Gastrocnemius medialis (tissue), 4 donors: ENCODE data around the gene COL24A1. TPM values are rescaled to one million over a fixed set of nuclear protein-coding genes. Genes with fewer than 3 reads are reported as not detected.

Experiments used
- ATAC-seq, 2 donors: fragments of 150-250 bp; one replicate each; pipeline ENCODE4 v1.9.1; 2016
- DNase-seq, 2 donors: peaks; one replicate each; pipeline ENCODE4 v3.0.0-alpha.2; 2019
- H3K27ac ChIP-seq, 4 donors: fragments of 200-600 bp; sonication (generic); 1 replicate in 1 of 4; 2 replicates in 3 of 4; pipeline ENCODE4 v1.5.1; 2016 to 2018; ENCODE audit warnings: mild to moderate bottlenecking in 2 of 4, moderate library complexity in 1 of 4
- H3K27me3 ChIP-seq, 3 donors: fragments of 200-600 bp; sonication (generic) in 2 of 3; 1 replicate in 1 of 3; 2 replicates in 2 of 3; pipeline versions ENCODE4 v1.5.1 to v1.6.0; 2016 to 2019; ENCODE audit warnings: mild to moderate bottlenecking in 1 of 3, moderate library complexity in 1 of 3
- H3K36me3 ChIP-seq, 2 donors: fragments of 200-600 bp; sonication (generic) in 1 of 2; one replicate each; pipeline ENCODE4 v1.5.1; 2017 to 2018
- H3K4me1 ChIP-seq, 2 donors: fragments of 200-600 bp; sonication (generic) in 1 of 2; one replicate each; pipeline ENCODE4 v1.5.1; 2016 to 2017; ENCODE audit warnings: mild to moderate bottlenecking in 2 of 2
- H3K4me3 ChIP-seq, 4 donors: fragments of 200-600 bp; sonication (generic) in 3 of 4; 1 replicate in 1 of 4; 2 replicates in 3 of 4; pipeline ENCODE4 v1.5.1; 2016 to 2019; ENCODE audit warnings: mild to moderate bottlenecking in 2 of 4
- H3K9me3 ChIP-seq, 3 donors: fragments of 200-600 bp; sonication (generic) in 2 of 3; 1 replicate in 1 of 3; 2 replicates in 2 of 3; pipeline ENCODE4 v1.5.1; 2016 to 2019
- CTCF ChIP-seq, 5 experiments: fragments of 450-650 bp in 3 of 5; fragments of 200-600 bp in 2 of 5; sonication (generic) in 2 of 5; IDR thresholded peaks in 4 of 5; conservative IDR thresholded peaks in 1 of 5; 1 replicate in 4 of 5; 2 replicates in 1 of 5; pipeline ENCODE4 v1.5.1; 2016 to 2019; ENCODE audit warnings: antibody characterized with exemption in 5 of 5, mild to moderate bottlenecking in 3 of 5, moderate library complexity in 3 of 5
- POLR2A ChIP-seq, 2 donors: fragments of 450-650 bp; IDR thresholded peaks; one replicate each; pipeline ENCODE4 v1.6.1; 2017; ENCODE audit warnings: antibody characterized with exemption in 2 of 2, mild to moderate bottlenecking in 2 of 2, moderate library complexity in 2 of 2
- in situ Hi-C, 4 donors: fragments of 200-750 bp; cut with MboI; loops; one replicate each; pipeline versions ENCODE4 v1.15.0 to v1.8.0; 2017; ENCODE audit warnings: low sequenced_read_pairs in 4 of 4
- intact Hi-C: fragments of 100-400 bp; cut with DNase I; formaldehyde crosslinking; loops from one replicate; pipeline ENCODE4 v1.15.1; 2023; ENCODE audit warnings: low total_unique reads
- total RNA-seq, 4 donors: library from RNA; depleted of rRNA; stranded (reverse); fragments of >200 nt; gene quantifications; one replicate each; pipeline versions ENCODE4 v1.1.0 to v1.2.3, GENCODE V29; 2016

Gene COL24A1
- total RNA-seq, 4 donors from 2014 or later = 0.09 to 0.36 TPM; not detected in 2

- TF ChIP-seq POLR2A (IDR thresholded peaks at IDR 0.05) = no peak
- no peak for TF ChIP-seq CTCF (IDR thresholded peaks at IDR 0.05 in 4 of 5, conservative IDR thresholded peaks at IDR 0.05 in 1 of 5)
- Histone ChIP-seq H3K9me3 (no peaks in the 10 kb centered on the region), H3K4me3 (no peak overlapping the region), H3K36me3 (no peaks in the 10 kb centered on the region), H3K27me3 (no peaks in the 10 kb centered on the region), H3K4me1 (no peaks in the 10 kb centered on the region), H3K27ac (no peak overlapping the region)
- intact Hi-C loops (no loop called here), in situ Hi-C loops (no loop called here)
- DNase-seq (no peak), ATAC-seq (no peak)
These were observed 19.7 kb upstream of the COL24A1 start for GRCh38 chr1:86176226-86176625.

GRCh38 chr1:86175756-86176155 lies 19.2 kb upstream of the COL24A1 start:
- DNase-seq = no peak
- Histone ChIP-seq H3K4me3 (no peak overlapping the region), H3K4me1 (no peaks in the 10 kb centered on the region), H3K27me3 (no peaks in the 10 kb centered on the region), H3K9me3 (no peaks in the 10 kb centered on the region), H3K36me3 (no peaks in the 10 kb centered on the region), H3K27ac (no peak overlapping the region)
- no peak for TF ChIP-seq CTCF (IDR thresholded peaks at IDR 0.05 in 4 of 5, conservative IDR thresholded peaks at IDR 0.05 in 1 of 5)
- no peak for TF ChIP-seq POLR2A (IDR thresholded peaks at IDR 0.05)
- ATAC-seq = no peak
- intact Hi-C loops (no loop called here), in situ Hi-C loops (no loop called here)

GRCh38 chr1:86169625-86170024 lies 13.1 kb upstream of the COL24A1 start:
- H3K4me3 ChIP-seq = no peak overlapping the region
- ATAC-seq = no peak
- H3K27ac ChIP-seq = no peak overlapping the region
- TF ChIP-seq CTCF (IDR thresholded peaks at IDR 0.05 in 4 of 5, conservative IDR thresholded peaks at IDR 0.05 in 1 of 5) = no peak
- no peak for TF ChIP-seq POLR2A (IDR thresholded peaks at IDR 0.05)
- no peak for DNase-seq
- H3K4me1 ChIP-seq = no peaks in the 10 kb centered on the region
- H3K27me3 ChIP-seq = no peaks in the 10 kb centered on the region
- no peaks in the 10 kb centered on the region for H3K9me3 ChIP-seq
- in situ Hi-C loops = no loop called here
- no peaks in the 10 kb centered on the region for H3K36me3 ChIP-seq
- intact Hi-C loops = no loop called here

GRCh38 chr1:86159800-86160199 lies 3.2 kb upstream of the COL24A1 start:
- Histone ChIP-seq H3K36me3 (no peaks in the 10 kb centered on the region), H3K4me1 (peaks cover 0 to 15% of the 10 kb centered on the region in 2 donors), H3K4me3 (no peak overlapping the region), H3K27me3 (peaks cover 0 to 5% (median 0%) of the 10 kb centered on the region in 3 donors), H3K9me3 (no peaks in the 10 kb centered on the region), H3K27ac (no peak overlapping the region)
- in situ Hi-C loops (no loop called here), intact Hi-C loops (no loop called here)
- DNase-seq (no peak), ATAC-seq (no peak)
- no peak for TF ChIP-seq POLR2A (IDR thresholded peaks at IDR 0.05)
- no peak for TF ChIP-seq CTCF (IDR thresholded peaks at IDR 0.05 in 4 of 5, conservative IDR thresholded peaks at IDR 0.05 in 1 of 5)
